Keratinocyte (primary cell): ENCODE results near the gene TEX48.

Experiments
- EZH2 ChIP-seq: IDR thresholded peaks from one replicate; pipeline ENCODE4 v1.6.1; 2012; ENCODE audit warnings: inconsistent platforms, mild to moderate bottlenecking, low read length, moderate library complexity
- TF ChIP-seq, protein P1 (sequence below), 3 experiments: IDR thresholded peaks in 1 of 3; conservative IDR thresholded peaks in 1 of 3; optimal IDR thresholded peaks in 1 of 3; 2 replicates in 2 of 3; 3 replicates in 1 of 3; pipeline versions ENCODE3 to v1.5.1; 2011; ENCODE audit warnings: low read length in 3 of 3, mild to moderate bottlenecking in 3 of 3, moderate library complexity in 2 of 3, control low read depth in 1 of 3, inconsistent platforms in 1 of 3; ENCODE audit not compliant: insufficient read depth in 2 of 3; ENCODE audit errors: extremely low read depth in 1 of 3

DNA sequence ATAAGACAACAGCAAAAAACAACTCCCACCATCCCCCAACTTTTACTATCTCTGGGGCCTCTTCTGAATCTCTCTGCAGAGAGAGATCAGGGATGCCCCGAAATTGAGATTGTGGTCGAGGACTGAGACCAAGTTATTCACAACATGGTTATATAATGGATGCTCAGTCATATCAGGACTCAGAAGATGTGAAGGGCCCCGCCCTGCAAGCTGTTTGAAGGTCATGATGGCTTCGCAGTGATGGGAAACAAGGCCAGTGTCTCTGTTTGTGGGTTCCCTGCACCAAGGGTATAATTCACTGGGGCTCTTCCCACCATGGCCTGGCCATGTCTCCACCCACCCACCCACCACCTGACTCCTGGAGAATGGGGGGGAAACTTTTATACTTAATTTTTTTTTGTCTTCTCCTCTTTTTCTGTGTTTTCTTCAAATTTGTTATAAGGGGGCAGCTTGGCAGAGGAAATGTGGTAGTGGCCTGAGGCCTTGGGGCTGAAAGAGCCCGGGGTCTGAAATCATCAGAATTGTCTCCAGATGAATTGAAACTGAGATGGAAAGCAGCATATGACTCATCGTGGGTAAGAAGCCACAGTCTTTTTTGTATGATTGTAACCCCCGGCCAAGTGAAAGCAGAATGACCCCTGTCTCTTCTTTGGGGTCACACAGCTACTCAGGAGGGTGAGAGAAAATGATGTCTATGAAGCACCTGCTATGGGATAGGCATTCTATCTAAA is 15.0 kb upstream of the TEX48 start:
- TF ChIP-seq, protein P1, sequence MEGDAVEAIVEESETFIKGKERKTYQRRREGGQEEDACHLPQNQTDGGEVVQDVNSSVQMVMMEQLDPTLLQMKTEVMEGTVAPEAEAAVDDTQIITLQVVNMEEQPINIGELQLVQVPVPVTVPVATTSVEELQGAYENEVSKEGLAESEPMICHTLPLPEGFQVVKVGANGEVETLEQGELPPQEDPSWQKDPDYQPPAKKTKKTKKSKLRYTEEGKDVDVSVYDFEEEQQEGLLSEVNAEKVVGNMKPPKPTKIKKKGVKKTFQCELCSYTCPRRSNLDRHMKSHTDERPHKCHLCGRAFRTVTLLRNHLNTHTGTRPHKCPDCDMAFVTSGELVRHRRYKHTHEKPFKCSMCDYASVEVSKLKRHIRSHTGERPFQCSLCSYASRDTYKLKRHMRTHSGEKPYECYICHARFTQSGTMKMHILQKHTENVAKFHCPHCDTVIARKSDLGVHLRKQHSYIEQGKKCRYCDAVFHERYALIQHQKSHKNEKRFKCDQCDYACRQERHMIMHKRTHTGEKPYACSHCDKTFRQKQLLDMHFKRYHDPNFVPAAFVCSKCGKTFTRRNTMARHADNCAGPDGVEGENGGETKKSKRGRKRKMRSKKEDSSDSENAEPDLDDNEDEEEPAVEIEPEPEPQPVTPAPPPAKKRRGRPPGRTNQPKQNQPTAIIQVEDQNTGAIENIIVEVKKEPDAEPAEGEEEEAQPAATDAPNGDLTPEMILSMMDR (optimal IDR thresholded peaks at IDR 0.05 in 1 of 3, IDR thresholded peaks at IDR 0.05 in 1 of 3, conservative IDR thresholded peaks at IDR 0.05 in 1 of 3; ENCODE audit: extremely low read depth in 1 of 3, insufficient read depth in 2 of 3, low read length in 3 of 3): no peak
- TF ChIP-seq EZH2: no peak
